Activated CD8-positive, alpha-beta T cell treated with anti-CD3 and anti-CD28 coated beads for 36 hours (primary cell): Measurements from ENCODE around the gene USP44. TPM values are rescaled to one million over a fixed set of nuclear protein-coding genes. Genes with fewer than 3 reads are reported as not detected.
A peak's percentile ranks its signal among the peaks of the same experiment; 100 is the strongest.

ENCODE experiments used
- ATAC-seq: fragments of 200-7000 bp; cut with Tn5 transposase; one replicate; pipeline ENCODE4 v1.10.0; 2021; ENCODE audit warnings: mild to moderate bottlenecking, moderate library complexity
- CTCF ChIA-PET: fragments of 350-600 bp; sonication (Branson Sonifier 250); formaldehyde crosslinking; loops from one replicate; lab custom pipeline; 2021; ENCODE audit warnings: antibody characterized with exemption; lab: Charles Lee
- POLR2A ChIA-PET: fragments of 350-600 bp; sonication (Branson Sonifier 250); formaldehyde crosslinking; loops from one replicate; lab custom pipeline; 2021; ENCODE audit warnings: antibody characterized with exemption; lab: Charles Lee
- DNase-seq: peaks from one replicate; pipeline ENCODE4 v3.0.0-alpha.2; 2020
- H3K27ac Mint-ChIP-seq: one replicate; pipeline ENCODE4 v1.8.0; 2021; ENCODE audit warnings: mild to moderate bottlenecking, mixed read lengths
- H3K27me3 Mint-ChIP-seq: one replicate; pipeline ENCODE4 v1.8.0; 2021; ENCODE audit warnings: mixed read lengths
- H3K36me3 Mint-ChIP-seq: one replicate; pipeline ENCODE4 v1.8.0; 2021; ENCODE audit warnings: low read depth, mixed read lengths
- H3K4me1 Mint-ChIP-seq: one replicate; pipeline ENCODE4 v1.8.0; 2021; ENCODE audit warnings: low read depth, mixed read lengths
- H3K4me3 Mint-ChIP-seq: one replicate; pipeline ENCODE4 v1.8.0; 2021; ENCODE audit warnings: mild to moderate bottlenecking, moderate library complexity, mixed read lengths
- H3K9me3 Mint-ChIP-seq: one replicate; pipeline ENCODE4 v1.8.0; 2021; ENCODE audit warnings: mixed read lengths
- CTCF ChIP-seq: fragments of 200-600 bp; IDR thresholded peaks from one replicate; pipeline ENCODE4 v1.8.0; 2022; ENCODE audit warnings: antibody characterized with exemption, mild to moderate bottlenecking
- intact Hi-C: fragments of 100-400 bp; cut with micrococcal nuclease; formaldehyde crosslinking; loops from one replicate; pipeline ENCODE4 v1.10.0; 2022
- total RNA-seq, 2 experiments: library from RNA; stranded (reverse); gene quantifications; one replicate each; pipeline ENCODE4 v1.2.3, GENCODE V29; 2021

The USP44 gene
- total RNA-seq, 2 experiments from 2014 or later = 15.2 to 15.5 TPM

- Mint-ChIP-seq H3K9me3 (no peaks in the 10 kb centered on the region), H3K4me3 (peak overlapping the region; percentile 31), H3K36me3 (peaks cover 71% of the 10 kb centered on the region), H3K4me1 (peaks cover 64% of the 10 kb centered on the region), H3K27ac (peak overlapping the region; percentile 81), H3K27me3 (no peaks in the 10 kb centered on the region)
- CTCF ChIA-PET = no interaction called here
- TF ChIP-seq CTCF = no peak
- intact Hi-C loops = no loop called here
- ATAC-seq (no peak), DNase-seq (no peak)
- POLR2A ChIA-PET = no interaction called here
Observed at GRCh38 chr12:95480230-95480629, 71.0 kb downstream of the USP44 start.

- no peaks in the 10 kb centered on the region for H3K27me3 Mint-ChIP-seq
- no peak for ATAC-seq
- peaks cover 45% of the 10 kb centered on the region for H3K36me3 Mint-ChIP-seq
- no peak for TF ChIP-seq CTCF
- peaks cover 45% of the 10 kb centered on the region for H3K4me1 Mint-ChIP-seq
- H3K27ac Mint-ChIP-seq = peak overlapping the region; percentile 99
- no peaks in the 10 kb centered on the region for H3K9me3 Mint-ChIP-seq
- no peak for DNase-seq
- peak overlapping the region; percentile 88 for H3K4me3 Mint-ChIP-seq
- CTCF ChIA-PET = no interaction called here
- POLR2A ChIA-PET = interaction anchor here (0.8 to 2.5 kb wide), 19 partner anchors 7 to 401 kb away, joined by 3 to 12 read pairs (median 4); partner anchors contain the start of genes FGD6, NR2C1 and VEZT
- intact Hi-C loops = loop anchor here (5.0 kb wide), 1 partner anchor 257 kb away; the partner anchor contains the start of genes FGD6 and VEZT
Observed at GRCh38 chr12:95474660-95474958, 76.7 kb downstream of the USP44 start.

GRCh38 chr12:95473884-95474659, 77.2 kb downstream of the USP44 start, which contains the start of gene METAP2:
TSS of gene METAP2 (plus strand) at chr12:95474152. CDS start at chr12:95474180, 28 bp downstream.
- peaks cover 41% of the 10 kb centered on the region for H3K4me1 Mint-ChIP-seq
- H3K36me3 Mint-ChIP-seq = peaks cover 41% of the 10 kb centered on the region
- intact Hi-C loops = loop anchor here (5.0 kb wide), 1 partner anchor 257 kb away; the partner anchor contains the start of genes FGD6 and VEZT
- ATAC-seq = peak; percentile 97
- no peaks in the 10 kb centered on the region for H3K9me3 Mint-ChIP-seq
- peak within 1 kb of the TSS; percentile 88 for H3K4me3 Mint-ChIP-seq
- ChIA-PET POLR2A (interaction anchor here (0.6 to 2.5 kb wide), 30 partner anchors 8 to 470 kb away, joined by 3 to 12 read pairs (median 4); partner anchors contain the start of genes FGD6, NDUFA12, NR2C1 and VEZT), CTCF (interaction anchor here (0.6 to 1.0 kb wide), 2 partner anchors 61 to 636 kb away, joined by 3 read pairs; no protein-coding TSS in a partner anchor)
- peak within 1 kb of the TSS; percentile 99 for H3K27ac Mint-ChIP-seq
- TF ChIP-seq CTCF = no peak
- no peaks in the 10 kb centered on the region for H3K27me3 Mint-ChIP-seq
- peak; percentile 97 for DNase-seq

GRCh38 chr12:95473231-95473883, 77.9 kb downstream of the USP44 start:
- TF ChIP-seq CTCF = no peak
- peak; percentile 44 for DNase-seq
- peak; percentile 28 for ATAC-seq
- Mint-ChIP-seq H3K9me3 (no peaks in the 10 kb centered on the region), H3K4me1 (peaks cover 34% of the 10 kb centered on the region), H3K36me3 (peaks cover 34% of the 10 kb centered on the region), H3K27ac (peak overlapping the region; percentile 99), H3K27me3 (no peaks in the 10 kb centered on the region), H3K4me3 (peak overlapping the region; percentile 88)
- CTCF ChIA-PET = interaction anchor here (0.6 to 1.0 kb wide), 2 partner anchors 61 to 635 kb away, joined by 3 read pairs; no protein-coding TSS in a partner anchor
- intact Hi-C loops = loop anchor here (5.0 kb wide), 1 partner anchor 256 kb away; the partner anchor contains the start of genes FGD6 and VEZT
- POLR2A ChIA-PET = interaction anchor here (0.6 to 2.5 kb wide), 27 partner anchors 9 to 470 kb away, joined by 3 to 12 read pairs (median 4); partner anchors contain the start of genes FGD6, NDUFA12, NR2C1 and VEZT
